Measurements from ENCODE around the gene AOX1. TPM values are rescaled to one million over a fixed set of nuclear protein-coding genes. Genes with fewer than 3 reads are reported as not detected.

Gene AOX1
- total and polyA plus RNA-seq, 2 of the 8 experiments (the other 6 are each of a cell fraction or from before 2014, with no cell fraction given): 5.6 to 8.3 TPM

DNA sequence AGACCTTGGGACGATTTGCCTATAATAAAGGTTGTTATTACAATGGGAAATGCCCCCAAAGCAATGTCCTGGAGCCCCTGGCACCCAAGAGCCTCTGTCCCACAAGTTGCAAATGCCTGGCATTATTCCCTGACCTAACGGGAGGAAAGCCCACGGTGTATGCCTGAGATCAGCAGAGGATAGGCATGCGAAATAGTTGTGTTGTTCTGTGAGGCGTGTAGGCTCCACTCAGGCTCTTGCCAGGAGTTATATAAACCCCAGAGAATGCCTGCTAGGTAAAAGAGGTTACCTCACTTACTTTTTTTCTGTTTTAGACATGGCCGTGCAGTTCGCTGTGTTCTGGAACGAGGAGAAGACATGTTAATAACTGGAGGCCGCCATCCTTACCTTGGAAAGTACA, 52.1 kb downstream of the AOX1 start:
- no peak overlapping the region for H2BK5ac ChIP-seq (ENCODE audit: low read depth, low read length)
- H4K20me1 ChIP-seq (replicated peaks in 1 of 2; ENCODE audit: control insufficient read depth in 1 of 2, insufficient read depth in 2 of 2, low read length in 2 of 2): no peaks in the 10 kb centered on the region
- H3K79me1 ChIP-seq (ENCODE audit: low read depth, low read length): no peaks in the 10 kb centered on the region
- H3K4me3 ChIP-seq (ENCODE audit: extremely low read depth in 1 of 4, insufficient read depth in 2 of 4, low read depth in 3 of 4, low read length in 4 of 4): no peak overlapping the region
- no peak overlapping the region for H2AFZ ChIP-seq (ENCODE audit: low read length)
- H3K36me3 ChIP-seq (ENCODE audit: control insufficient read depth in 2 of 4, insufficient read depth in 4 of 4, low read length in 3 of 4): no peaks in the 10 kb centered on the region
- H3K23ac ChIP-seq (ENCODE audit: insufficient read length): no peak overlapping the region
- no peak overlapping the region for H2BK20ac ChIP-seq (ENCODE audit: low read length)
- no peak overlapping the region for H3K56ac ChIP-seq (replicated peaks; ENCODE audit: insufficient read length, low read depth, low read length)
- DNase-seq (ENCODE audit: low read depth in 1 of 2, low spot score in 2 of 2): no peak
- no peak overlapping the region for H3K4me2 ChIP-seq (ENCODE audit: insufficient read depth in 1 of 2, low read depth in 2 of 2, low read length in 2 of 2)
- H3K14ac ChIP-seq (ENCODE audit: insufficient read length): no peak overlapping the region
- H2BK12ac ChIP-seq (ENCODE audit: low read depth, low read length): no peak overlapping the region
- H3K23me2 ChIP-seq (ENCODE audit: low read depth, low read length): no peaks in the 10 kb centered on the region
- H3K4me1 ChIP-seq (replicated peaks in 1 of 4; ENCODE audit: control insufficient read depth in 3 of 4, insufficient read depth in 4 of 4, low read length in 3 of 4): no peaks in the 10 kb centered on the region
- H3K27ac ChIP-seq (ENCODE audit: low read depth, low read length): no peak overlapping the region
- 91% methylated on average over 9 of the region's 9 CpGs; no CpG with 5 or more reads in 1 of the 2 experiments for WGBS, 2 experiments (ENCODE audit: extremely low coverage in 1 of 2, insufficient coverage in 1 of 2, insufficient read length in 1 of 2, insufficient replicate concordance in 2 of 2, low coverage in 1 of 2, low lambda C conversion rate in 2 of 2, missing lambda C conversion rate in 1 of 2)
- H4K91ac ChIP-seq (replicated peaks; ENCODE audit: insufficient read length, low read length): no peak overlapping the region
- H3K27me3 ChIP-seq (replicated peaks in 1 of 4; ENCODE audit: control insufficient read depth in 3 of 4, extremely low read depth in 1 of 4, insufficient read depth in 3 of 4, low read length in 3 of 4): no peaks in the 10 kb centered on the region
- H4K8ac ChIP-seq (ENCODE audit: extremely low read depth, insufficient read depth, low read length): no peak overlapping the region
- no peak for FAIRE-seq
- H3K79me2 ChIP-seq (ENCODE audit: control insufficient read depth in 1 of 2, insufficient read depth in 2 of 2, low read length in 2 of 2): no peaks in the 10 kb centered on the region
- no peak overlapping the region for H2BK15ac ChIP-seq (ENCODE audit: low read length)
- ChIA-PET CTCF (ENCODE audit: partially characterized antibody) (interaction anchor here (1.4 kb wide), 1 partner anchor 67 kb away, joined by 3 read pairs; no protein-coding TSS in a partner anchor), POLR2A (ENCODE audit: partially characterized antibody) (no interaction called here)
- H3K9ac ChIP-seq (replicated peaks in 1 of 4; ENCODE audit: extremely low read depth in 1 of 4, low read depth in 3 of 4, low read length in 3 of 4): no peak overlapping the region
- H3K4ac ChIP-seq (replicated peaks; ENCODE audit: insufficient read length, low read depth, low read length): no peak overlapping the region
- no peak overlapping the region for H3K18ac ChIP-seq (ENCODE audit: extremely low read depth, low read length)
- TF ChIP-seq ZNF274 (IDR thresholded peaks at IDR 0.05; ENCODE audit: borderline replicate concordance, extremely low read depth, low read length) (no peak), RBBP5 (IDR thresholded peaks at IDR 0.05; ENCODE audit: borderline replicate concordance, low read depth, low read length) (no peak), RXRA (IDR thresholded peaks at IDR 0.05; ENCODE audit: insufficient read depth, low read depth, low read length) (no peak), KDM4A (IDR thresholded peaks at IDR 0.05; ENCODE audit: low read depth, low read length, severe bottlenecking) (no peak), GABPA (IDR thresholded peaks at IDR 0.05; ENCODE audit: borderline replicate concordance, insufficient read depth, low read length) (no peak), BCL11A (IDR thresholded peaks at IDR 0.05; ENCODE audit: low read depth in 2 of 2, low read length in 2 of 2) (no peak), POU5F1 (IDR thresholded peaks at IDR 0.05; ENCODE audit: low read depth, low read length) (no peak), KDM1A (IDR thresholded peaks at IDR 0.05; ENCODE audit: borderline replicate concordance, low read length) (no peak), CEBPB (IDR thresholded peaks at IDR 0.05; ENCODE audit: low read depth, low read length) (no peak), BACH1 (IDR thresholded peaks at IDR 0.05; ENCODE audit: low read length) (no peak), TAF1 (IDR thresholded peaks at IDR 0.05; ENCODE audit: low read depth, low read length) (no peak), YY1 (IDR thresholded peaks at IDR 0.05; ENCODE audit: low read depth, low read length) (no peak), CHD1 (IDR thresholded peaks at IDR 0.05; ENCODE audit: low read depth, low read length) (no peak), TBP (IDR thresholded peaks at IDR 0.05; ENCODE audit: low read depth, low read length) (no peak), JUND (IDR thresholded peaks at IDR 0.05; ENCODE audit: low read length) (no peak), SRF (IDR thresholded peaks at IDR 0.05; ENCODE audit: low read depth, low read length) (no peak)
- no peak overlapping the region for H2AK5ac ChIP-seq (ENCODE audit: low read depth, low read length)
- H4K5ac ChIP-seq (ENCODE audit: insufficient read length, low read depth, low read length): no peak overlapping the region
- no peak overlapping the region for H2BK120ac ChIP-seq (replicated peaks; ENCODE audit: low read depth, low read length)
- no peaks in the 10 kb centered on the region for H3K9me3 ChIP-seq (ENCODE audit: insufficient read depth in 2 of 2, low read depth in 1 of 2, low read length in 1 of 2)
